NCI-H524 (cell line): Measurements from ENCODE around the gene ATP8B4.

Experiments
- DNase-seq, 2 experiments: peaks; one replicate each; lab custom pipeline; 2025; lab: John Stamatoyannopoulos, UW

ATP8B4 gene

DNA sequence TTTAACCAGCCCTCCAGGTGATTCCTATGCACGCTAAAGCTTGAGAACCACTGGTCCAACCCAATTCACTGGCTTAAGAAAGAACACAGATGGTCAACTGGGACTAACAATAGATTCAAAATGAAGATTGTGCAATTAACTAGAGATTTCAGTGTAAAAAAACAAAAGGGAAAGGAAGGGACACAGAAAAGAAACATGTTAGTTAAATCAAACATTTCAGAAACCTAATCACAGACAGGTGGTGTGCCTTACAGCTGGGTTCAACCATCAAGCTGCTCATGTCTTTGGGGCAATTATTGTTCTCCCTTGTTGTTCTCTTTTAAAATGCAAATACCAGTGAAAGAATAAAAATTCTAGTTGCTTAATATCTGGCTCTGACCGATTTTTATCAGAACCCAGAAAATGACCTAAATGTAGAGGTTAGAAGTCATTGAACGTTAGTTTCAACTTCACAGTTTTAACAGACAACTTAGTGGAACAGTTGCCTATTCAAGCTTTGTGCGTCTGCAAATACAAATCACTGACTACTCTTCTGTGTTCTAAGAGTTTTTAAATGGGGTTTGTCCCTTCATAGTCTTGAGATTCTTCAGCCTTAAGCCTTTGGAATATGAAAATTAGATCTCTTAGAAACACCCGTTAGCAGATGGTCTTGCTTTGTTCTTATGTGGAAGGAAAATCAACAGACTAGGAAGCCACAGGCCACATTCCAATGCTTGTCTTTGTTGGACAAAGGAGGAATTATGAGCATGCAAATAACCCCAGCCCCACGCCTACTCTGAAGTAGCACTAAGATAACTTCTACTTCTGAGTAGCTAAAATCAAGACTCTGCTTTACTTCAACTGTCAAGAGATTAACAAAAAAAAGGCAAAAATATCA is 223.4 kb downstream of the ATP8B4 start:
- DNase-seq: no peak

DNA sequence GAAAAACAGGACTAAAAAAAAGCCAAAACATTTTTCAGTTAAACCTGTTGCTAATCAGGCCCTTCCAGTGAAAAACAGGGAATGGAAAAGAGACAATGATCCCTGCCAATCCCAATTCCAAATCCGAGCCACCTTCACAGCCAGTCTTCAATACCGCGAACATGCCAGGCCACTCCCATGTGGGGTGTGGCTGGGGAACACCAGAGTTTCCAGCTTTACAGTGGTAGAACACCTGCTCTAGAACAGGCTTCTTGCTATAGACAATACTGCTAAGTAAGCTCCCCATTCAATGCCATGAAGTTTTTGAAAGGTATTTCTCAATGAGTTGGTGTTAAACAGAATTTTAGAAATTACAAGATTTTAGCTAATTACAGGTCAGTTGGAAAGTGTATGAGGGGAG is 228.3 kb downstream of the ATP8B4 start:
- no peak for DNase-seq

DNA sequence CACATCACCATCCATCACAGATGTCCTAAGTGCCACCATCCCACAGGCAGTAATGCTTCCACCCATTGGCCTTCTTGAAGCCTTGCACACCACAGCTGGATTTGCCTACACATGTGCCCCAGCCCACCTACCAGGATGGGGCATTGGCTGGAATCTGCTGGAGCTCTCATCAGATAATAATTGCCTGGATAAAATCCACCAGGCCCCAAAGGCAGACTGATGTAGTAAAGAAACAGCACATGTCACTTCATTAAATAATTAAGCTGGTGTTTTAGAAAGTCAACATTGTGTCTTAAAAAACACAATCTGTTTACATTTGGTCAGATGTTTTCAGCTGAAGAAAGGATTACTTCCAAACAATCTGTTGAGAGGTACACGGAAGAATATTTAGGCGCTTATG is 229.5 kb downstream of the ATP8B4 start:
- DNase-seq: no peak

- no peak for DNase-seq
These were observed 230.3 kb downstream of the ATP8B4 start for GRCh38 chr15:49888734-49889133.

DNA sequence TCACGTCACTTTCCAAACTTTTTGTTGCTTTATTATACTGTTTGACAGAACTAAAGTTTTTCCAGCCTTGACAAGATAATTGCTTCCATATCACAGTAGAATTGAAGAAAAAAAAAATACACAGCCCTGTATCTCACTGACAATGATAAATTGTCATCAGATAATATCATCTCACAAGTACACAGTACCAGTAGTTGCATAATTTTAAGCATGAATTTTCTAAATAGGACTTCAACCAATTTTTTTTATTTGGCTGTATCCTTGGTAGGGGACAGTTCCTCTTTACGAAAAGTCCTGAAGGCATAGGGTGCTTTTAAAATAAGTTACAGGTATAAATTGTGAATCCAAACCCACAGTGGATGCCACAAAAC is 230.7 kb downstream of the ATP8B4 start:
- DNase-seq: no peak

DNA sequence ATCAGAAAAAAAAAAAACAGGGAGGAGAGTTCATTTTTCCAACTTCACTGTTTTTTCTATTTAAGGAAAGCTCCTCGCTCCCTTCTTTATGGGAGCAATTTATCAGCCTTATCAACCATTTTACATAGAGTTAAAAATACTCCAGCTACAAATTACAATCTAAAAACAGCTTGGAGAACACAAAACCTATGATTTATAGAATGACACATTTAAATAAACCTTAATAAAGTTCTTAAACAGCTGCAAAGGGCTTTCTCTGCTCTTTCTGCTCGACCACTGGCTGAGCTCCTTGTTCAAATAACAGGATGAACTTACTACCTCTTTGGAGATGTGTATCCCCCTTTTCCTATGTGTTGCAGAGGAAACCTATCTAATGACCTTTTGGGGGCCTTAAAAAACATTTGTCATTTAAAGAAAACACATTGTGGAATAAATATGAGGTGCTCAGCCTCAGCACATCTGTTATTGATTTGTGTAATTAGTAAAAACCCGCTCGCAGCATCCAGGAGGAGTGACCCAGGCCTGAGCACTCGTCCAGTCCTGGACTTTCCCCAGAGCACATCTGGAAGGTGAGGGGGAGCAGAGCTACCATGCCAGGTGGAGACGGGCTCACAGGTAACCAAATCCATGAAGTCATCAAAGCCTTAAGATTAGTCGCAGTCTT is 231.2 kb downstream of the ATP8B4 start:
- no peak for DNase-seq

DNA sequence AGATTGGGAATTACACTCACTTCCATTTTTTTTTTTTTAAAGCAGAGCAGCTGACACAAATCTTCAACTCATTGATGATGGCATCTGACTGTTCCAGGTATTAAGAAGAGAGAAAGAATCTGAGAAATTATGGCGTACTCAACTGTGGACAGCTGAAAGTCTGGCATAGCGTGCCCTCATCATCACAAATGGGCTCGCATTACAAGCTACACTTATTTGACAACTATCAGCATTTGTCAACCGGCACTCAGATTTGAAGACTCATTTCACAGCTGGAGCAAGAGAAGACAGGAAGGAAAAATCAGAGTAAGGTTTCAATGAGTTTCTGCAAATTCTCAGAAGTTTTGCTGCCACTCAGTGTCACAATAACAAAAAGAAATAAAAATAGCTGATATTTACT is 235.9 kb downstream of the ATP8B4 start:
- DNase-seq: no peak

DNA sequence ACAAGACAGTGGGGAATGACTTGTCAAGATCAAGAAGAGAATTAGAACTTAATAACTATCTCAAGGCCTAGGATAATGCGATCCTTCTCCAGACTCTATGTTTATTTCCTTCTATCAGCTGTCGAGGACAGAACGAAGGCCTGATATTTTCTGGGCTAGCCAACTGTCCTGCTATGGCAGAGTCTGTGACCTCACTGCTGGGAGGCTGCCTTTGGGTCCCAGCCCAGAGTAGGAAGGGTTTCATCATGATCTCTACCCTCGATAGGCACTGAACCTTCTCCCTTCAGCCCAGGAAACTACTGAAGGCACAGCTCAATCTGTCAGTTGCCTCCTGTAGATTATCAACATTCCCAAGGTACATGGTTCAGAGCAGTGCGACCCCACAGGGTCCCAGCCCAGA is 237.2 kb downstream of the ATP8B4 start:
- no peak for DNase-seq

DNA sequence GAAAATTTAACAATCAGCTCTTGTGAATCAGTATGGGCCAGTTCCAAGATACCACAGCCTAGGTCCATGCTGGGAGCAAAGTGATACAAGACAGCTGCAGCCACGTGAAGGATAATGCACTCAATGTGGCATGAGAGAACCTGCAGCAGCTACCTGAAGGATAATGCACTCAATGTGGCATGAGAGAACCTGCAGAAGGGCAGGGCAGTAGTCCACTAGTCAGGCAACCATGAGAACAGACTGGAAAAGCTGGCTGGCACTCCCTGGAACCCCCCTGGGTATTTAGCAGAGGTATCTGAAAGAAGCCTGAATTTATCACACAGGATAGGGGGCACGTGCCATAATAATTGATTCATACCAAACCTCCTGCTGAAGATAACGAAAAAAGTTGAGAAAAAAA is 237.6 kb downstream of the ATP8B4 start:
- no peak for DNase-seq

- no peak for DNase-seq
These were observed 241.0 kb downstream of the ATP8B4 start for GRCh38 chr15:49877873-49878521.

DNA sequence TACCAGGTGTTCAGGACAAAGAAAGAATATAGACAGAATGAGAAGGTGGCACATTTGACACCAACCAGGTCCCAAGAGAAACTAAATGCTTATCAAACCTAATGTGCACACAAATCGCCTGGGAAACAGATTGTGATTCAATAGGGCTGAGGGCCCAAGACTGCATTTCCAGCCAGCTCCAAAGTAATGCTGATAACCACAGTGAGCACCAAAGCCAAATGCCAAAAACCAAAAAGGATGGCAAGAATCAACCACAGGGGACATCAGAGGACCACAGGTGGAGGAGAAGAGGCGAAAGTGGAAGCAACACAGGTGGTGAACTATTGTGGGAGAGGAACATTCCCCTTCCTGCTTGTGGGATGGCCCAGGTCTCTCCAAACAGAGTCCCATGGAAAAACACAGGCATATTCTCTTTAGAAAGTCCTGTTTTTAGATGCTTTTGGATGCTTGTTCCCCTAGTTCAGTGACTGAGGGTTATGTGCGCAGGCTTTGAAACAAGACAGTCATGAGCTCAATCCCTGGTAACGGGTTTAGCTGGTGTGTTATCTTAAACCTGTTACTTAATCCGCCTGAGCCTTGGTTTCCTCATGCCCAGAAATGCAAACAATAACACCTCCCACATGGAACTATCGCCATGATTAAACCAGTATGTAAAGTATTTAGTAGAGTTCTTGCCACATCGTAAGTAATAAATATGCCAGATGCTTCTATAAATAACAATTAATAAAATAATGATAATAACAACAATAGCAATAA is 241.7 kb downstream of the ATP8B4 start:
- no peak for DNase-seq

DNA sequence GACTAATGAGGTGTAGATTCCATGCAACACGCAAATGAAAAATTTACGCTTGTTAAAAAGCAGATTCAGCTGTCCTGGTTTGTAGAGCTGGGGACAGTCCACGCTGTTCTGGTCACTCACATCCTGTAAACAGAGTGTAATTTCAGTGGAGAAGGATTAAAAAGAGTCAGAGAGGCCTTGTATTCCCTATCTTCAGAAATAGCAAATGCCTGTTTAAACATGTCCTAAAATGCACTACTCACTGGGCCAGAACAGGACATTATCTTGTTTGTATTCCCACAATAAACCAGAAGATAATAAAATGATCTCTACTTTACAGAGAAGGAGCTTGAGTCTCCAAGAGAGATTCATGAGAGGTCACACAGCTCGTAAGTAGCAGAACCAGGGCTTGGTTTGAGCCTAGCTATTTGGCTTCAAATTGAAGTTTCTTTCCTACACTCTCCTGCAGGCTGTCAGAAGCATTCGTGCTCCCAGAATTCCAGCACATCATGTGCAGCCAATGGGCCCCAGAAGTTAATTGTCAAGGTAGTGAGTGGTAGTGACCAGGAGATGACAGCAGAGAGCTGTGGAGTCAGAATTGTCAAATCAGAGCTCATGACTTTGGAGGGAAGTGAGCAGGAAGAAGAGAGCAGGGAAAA is 242.5 kb downstream of the ATP8B4 start:
- DNase-seq: no peak

DNA sequence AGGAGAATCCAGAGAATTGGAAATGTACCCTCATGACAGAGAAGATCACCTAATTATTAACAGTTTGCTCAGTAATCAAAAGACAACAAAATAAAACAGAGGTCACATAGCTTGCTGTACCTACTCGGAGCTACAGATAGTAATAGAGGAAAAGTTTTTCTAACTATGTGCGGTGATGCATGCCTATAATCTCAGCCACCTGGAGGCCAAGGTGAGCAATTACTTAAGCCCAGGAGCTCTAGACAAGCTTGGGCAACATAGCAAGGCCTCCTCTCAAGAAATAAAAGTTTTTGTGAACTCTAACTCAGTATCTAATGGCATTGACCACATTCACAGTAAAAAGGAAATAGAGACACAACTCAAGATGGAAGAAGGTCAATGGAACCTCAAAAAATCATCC is 243.6 kb downstream of the ATP8B4 start:
- DNase-seq: no peak

DNA sequence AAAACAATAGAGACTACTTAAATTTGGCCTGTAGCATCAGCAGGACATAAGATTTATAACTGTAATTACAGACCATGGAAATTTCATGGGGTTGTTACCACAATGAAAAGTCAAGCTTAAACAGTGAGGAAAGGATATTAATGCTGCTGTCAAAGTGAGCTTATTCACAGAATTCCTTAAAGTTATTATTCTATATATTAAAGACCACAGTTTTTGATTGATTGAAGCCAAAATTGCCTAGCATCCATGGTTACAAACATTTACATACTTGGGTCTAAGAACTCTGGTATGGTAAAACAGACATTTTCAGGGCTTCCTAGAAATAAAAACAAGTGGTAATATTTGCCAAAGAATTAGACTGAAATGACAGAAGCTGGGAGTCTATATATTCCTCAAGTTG is 248.6 kb downstream of the ATP8B4 start:
- no peak for DNase-seq

DNA sequence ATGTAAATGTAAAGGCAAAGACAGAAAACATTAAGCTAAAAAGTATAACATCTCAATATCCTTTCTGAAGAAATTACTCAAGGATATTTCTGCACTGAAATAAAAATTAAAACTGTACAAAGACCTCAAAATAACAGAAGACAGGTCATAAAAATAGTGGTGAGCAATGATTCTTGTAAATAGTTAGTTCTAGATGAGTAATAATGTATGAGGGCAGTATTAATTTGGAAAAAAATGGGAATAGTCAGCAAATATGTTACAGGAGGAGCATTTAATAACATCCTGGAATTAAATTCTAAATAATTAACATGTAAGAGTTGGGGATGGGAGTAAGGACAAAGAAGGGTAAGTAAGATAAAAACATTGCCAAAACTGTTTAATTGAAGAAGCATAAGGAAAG is 250.7 kb downstream of the ATP8B4 start:
- no peak for DNase-seq

DNA sequence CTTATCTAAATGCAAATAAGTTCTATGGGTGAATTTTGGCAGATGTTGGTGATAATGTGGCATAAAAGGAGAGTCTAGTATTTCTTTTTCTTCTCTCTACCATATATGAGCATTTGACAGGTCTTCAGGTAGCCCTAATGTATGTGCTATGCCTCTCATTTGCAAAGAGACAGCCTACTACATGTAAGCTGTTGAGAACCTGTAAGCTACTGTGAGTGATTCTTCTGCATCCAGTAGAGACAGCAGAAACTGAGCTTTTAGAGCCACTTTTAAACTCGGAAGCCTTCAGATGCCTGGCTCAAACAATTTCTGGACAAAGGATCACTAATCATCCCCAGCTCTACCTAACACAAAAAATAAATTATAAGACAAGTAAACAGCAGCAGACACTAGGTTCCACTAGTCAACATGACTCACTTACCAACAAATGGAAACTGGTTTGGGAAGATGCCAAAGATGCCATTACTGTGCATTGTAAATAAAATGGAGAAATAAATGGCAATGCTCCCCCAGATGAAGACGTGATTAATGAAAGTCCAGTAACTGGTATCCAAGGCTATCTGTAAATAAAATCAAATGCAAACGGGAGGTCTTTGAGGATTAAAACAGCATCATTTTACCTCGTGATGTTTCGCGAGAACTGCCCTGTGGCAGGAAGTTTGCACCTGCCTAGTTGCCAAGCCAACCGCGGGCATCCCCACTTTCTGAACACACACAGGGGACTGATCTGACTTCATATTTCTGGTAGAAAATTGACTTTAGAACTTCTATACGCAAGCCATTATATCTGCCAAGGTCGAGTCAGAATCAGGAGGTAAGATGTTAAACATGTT is 252.9 kb downstream of the ATP8B4 start:
- no peak for DNase-seq

- no peak for DNase-seq
These were observed 254.8 kb downstream of the ATP8B4 start for GRCh38 chr15:49864251-49864650.

- DNase-seq: no peak
These were observed 255.4 kb downstream of the ATP8B4 start for GRCh38 chr15:49863431-49864224.

DNA sequence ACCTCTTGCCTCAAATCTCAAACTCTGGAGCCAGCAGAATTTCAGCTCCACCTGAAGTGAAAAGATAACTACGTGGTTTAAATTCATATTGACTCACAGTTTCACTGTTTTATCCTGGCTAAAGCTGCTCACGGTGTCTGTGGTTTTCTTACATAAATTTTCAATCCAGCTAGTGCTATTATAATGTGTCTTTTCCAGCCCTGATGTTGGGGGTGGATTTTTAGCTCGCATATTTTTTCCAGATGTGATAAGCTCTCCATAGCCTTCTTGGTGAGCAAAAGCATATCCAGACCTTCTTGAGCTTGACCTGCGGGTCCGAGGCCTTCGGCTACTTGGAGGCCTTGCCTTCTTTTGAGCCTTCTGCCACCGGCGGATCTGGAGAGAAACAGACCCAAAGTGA is 258.9 kb downstream of the ATP8B4 start:
- no peak for DNase-seq
